ENCODE results near the gene FAM216B.

FAM216B gene

DNA sequence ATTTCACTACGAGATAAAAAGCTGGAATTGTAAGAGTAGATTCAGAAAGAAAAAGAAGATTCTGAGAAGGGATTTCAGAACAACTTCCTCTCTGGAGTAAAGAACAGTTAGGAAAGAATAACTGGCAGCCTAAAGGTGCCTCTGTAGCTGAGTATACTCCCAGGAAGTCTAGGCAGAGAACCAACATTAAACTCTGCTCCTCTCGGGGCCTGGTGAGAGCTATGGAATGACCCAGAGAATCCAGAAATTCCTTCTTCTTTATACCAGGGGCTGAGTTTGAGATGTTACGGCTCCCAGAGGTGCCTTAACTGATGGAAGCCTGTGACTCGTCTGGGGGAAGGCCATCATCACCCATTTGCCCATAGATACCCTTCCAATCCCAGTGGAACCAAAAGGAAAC lies 39.1 kb downstream of the FAM216B start:
- H3K27ac ChIP-seq, result no peak overlapping the region
- DNase-seq (ENCODE audit: low read depth, low spot score), result no peak

DNA sequence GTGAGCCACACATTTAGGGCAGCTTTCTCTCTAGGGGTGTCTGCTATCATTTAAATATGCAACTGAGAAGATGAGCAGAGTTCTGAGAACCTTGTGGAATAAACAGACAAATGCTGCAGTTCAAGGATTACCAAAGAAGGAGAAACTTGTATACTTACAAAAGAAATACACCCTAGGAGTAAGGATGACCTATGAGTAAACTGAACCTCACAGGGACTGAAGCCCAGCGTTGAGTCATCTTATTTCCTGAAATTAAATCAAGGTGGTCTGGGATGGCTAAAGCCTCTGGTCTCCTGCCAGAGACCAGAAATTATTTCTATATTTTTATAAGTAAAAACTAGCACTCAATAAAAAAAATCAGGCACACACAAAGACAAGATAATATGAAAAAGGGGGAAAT lies 40.1 kb downstream of the FAM216B start:
- no peak overlapping the region for H3K27ac ChIP-seq
- DNase-seq (ENCODE audit: low read depth, low spot score), result no peak

DNA sequence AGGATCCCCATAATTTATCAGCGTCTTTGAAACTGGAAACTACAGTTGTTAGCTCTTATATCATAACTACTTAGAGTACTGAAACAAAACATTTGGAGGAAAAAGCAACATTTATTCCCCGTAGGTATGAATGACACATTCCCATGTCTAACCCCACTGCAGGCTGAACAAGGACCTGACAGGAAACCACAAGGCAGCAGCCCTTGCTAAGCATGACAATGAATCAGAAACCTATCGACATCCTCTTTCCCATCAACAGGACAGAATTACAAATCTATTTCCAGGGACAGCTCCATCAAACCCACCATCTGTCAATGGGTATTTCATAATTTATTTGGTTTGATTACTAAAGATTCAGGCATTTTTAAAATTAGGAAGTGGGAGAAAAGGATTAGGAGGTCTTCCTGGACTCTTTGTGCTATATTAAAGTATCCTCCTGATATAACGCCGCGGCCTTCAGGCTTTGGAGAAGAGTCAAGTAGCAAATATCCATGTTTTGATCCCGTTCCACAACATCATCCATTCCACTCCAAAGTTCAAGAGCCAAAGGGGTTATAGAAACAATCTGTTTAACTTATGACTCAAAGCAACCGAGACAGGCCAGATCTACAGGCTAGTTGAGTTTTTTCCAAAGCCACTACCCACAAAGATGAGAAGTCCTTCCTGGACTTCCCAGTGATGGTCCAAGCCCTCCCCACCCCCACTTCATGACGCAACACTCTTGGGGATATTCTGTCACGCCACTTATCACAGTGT lies 51.1 kb downstream of the FAM216B start:
- H3K27ac ChIP-seq, result peak overlapping the region; percentile 81
- peak; percentile 60 for DNase-seq (ENCODE audit: low read depth, low spot score)

DNA sequence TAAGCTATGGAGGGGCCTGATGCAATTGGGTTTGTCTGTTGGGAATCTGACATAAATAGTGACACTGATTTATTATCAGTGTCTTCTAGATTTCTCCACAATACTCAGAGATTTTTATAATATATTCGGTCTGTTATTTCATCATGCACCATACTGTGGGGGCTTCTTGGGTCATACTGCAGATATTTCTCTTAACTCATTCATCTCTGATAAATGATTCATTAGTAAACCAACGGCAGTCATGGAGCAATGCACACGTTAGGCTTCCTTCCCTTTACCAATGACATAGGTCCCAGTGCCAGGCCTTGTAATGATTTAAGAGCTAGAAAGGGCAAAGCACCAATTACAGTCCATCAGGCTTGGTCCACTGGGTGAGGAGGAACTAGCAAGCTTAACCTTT lies 53.6 kb downstream of the FAM216B start:
- no peak overlapping the region for H3K27ac ChIP-seq
- no peak for DNase-seq (ENCODE audit: low read depth, low spot score)

DNA sequence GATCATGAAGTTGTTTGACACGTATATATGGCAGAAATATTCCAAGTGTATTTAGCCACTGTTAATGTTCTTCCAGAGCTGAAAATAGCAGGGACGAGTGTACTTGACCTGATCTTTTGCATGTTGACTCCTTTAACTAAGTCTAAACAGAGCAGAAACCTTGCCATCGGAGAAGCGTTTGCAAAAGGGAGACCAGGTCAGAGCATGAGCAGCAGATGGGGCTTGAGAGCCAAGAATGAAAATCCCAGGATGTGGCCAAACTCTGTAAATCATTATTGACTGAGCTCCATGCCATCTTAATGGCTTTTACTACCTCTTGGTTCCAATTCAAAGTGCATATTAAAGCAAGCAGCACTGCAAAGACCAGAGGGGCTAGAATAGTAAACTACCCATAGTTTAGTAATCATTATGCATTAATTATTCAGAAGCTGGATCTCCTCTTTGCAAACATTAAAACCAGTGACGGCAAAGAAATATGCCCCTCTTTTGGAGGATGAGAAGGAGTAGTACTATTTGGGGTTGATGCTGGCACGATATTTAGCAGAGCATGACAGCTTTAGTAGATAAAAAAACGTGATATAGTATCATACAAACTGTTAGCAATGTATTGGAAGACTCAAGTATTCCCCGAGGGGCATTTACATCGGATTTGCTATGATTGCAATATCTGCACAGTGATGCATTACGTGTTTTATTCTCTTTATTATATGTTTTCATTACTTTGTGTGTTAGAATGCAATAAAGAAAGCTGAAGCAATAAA lies 55.7 kb downstream of the FAM216B start:
- no peak overlapping the region for H3K27ac ChIP-seq
- DNase-seq (ENCODE audit: low read depth, low spot score), result no peak

Measured in epithelial cell of prostate (primary cell).